H1 (cell line): Measurements from ENCODE around the gene AKIRIN1. TPM values are rescaled to one million over a fixed set of nuclear protein-coding genes. Genes with fewer than 3 reads are reported as not detected.

Experiments used
- CBX5 ChIP-seq: fragments of 300-800, 300-1000 bp; sonication (generic); IDR thresholded peaks from 2 replicates; pipeline ENCODE4 v1.7.1; 2016; ENCODE audit warnings: antibody characterized with exemption, low read length, low read depth
- CHD1 ChIP-seq: IDR thresholded peaks from 2 replicates; pipeline ENCODE4 v1.6.1; 2012; ENCODE audit warnings: low read depth, low read length, improper control_type of control experiment
- JUN ChIP-seq: IDR thresholded peaks from 2 replicates; pipeline ENCODE4 v1.6.1; 2011; ENCODE audit warnings: low read depth, mild to moderate bottlenecking, improper control_type of control experiment, low read length
- RXRA ChIP-seq: IDR thresholded peaks from 2 replicates; pipeline ENCODE4 v1.6.1; 2011; ENCODE audit warnings: low read depth, mild to moderate bottlenecking, low read length, moderate library complexity; ENCODE audit not compliant: insufficient read depth
- SIRT6 ChIP-seq: IDR thresholded peaks from one replicate; pipeline ENCODE4 v1.7.1; 2012; ENCODE audit warnings: low read length, inconsistent platforms
- SP4 ChIP-seq: IDR thresholded peaks from 2 replicates; pipeline ENCODE4 v1.6.1; 2012; ENCODE audit warnings: low read length, inconsistent platforms
- YY1 ChIP-seq: IDR thresholded peaks from 2 replicates; pipeline ENCODE4 v1.6.1; 2011; ENCODE audit warnings: low read depth, mild to moderate bottlenecking, low read length
- polyA plus RNA-seq, 7 experiments: library from polyadenylated mRNA; depleted of rRNA in 3 of 7; stranded (reverse) in 5 of 7; unstranded in 2 of 7; fragments of >200 nt in 5 of 7; fragments of 200-250 nt in 2 of 7; gene quantifications; 1 replicate in 5 of 7; 2 replicates in 1 of 7; 4 replicates in 1 of 7; pipeline versions ENCODE4 v1.2.1 to v1.2.3, GENCODE V29; 2011 to 2013; ENCODE audit warnings: missing spikeins in 2 of 7, mixed read lengths in 2 of 7
- total RNA-seq: library from RNA; stranded (reverse); fragmentation: NEBNext Ultra II Directional; extraction: Animal tissue kit (Norgen Biotek cat#: 25700); gene quantifications from 2 replicates; pipeline ENCODE4 v1.2.1, GENCODE V29; 2021

Gene AKIRIN1
- total and polyA plus RNA-seq, 2 of the 8 experiments (the other 6 are each of a cell fraction or from before 2014, with no cell fraction given), result 148 to 236 TPM

GRCh38 chr1:38942664-38943428 is 48.2 kb upstream of the AKIRIN1 start (continued):
- TF ChIP-seq SP4, result no peak
- TF ChIP-seq JUN, result no peak
- TF ChIP-seq CHD1, result no peak
- TF ChIP-seq SIRT6, result no peak
- no peak for TF ChIP-seq YY1
- TF ChIP-seq CBX5, result no peak
- TF ChIP-seq RXRA, result no peak
